Measurements from ENCODE around the gene HSBP1L1. TPM values are rescaled to one million over a fixed set of nuclear protein-coding genes. Genes with fewer than 3 reads are reported as not detected.
"Not testable (repeated sequence)": the region's sequence is repeated elsewhere in the genome, so short reads cannot be mapped to it uniquely, and the experiment has no call there.

Gene HSBP1L1
- total RNA-seq, 1 donor from 2014 or later = 7.9 TPM

DNA sequence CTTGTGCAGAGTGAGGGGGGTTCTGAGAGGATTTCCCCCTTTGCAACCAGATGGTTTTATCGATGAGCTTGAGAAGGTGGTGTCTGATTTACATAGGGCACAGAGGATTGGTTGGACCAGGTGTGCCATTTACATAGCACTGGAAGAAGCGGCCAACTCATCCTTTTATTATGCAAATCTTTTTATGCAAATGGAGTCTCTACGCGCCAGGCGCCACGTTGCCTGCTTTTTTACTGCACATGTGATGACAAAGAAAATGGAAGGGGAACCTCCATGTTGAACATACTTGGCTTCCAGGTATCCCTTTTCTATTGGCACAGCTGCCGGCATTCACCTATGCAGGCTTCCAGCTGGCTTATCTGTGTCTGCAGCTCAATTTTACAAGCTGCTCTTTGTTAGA is 42.3 kb downstream of the HSBP1L1 start:
- DNase-seq (ENCODE audit: low spot score) = no peak
- intact Hi-C loops (cut with DNase I) = no loop called here

DNA sequence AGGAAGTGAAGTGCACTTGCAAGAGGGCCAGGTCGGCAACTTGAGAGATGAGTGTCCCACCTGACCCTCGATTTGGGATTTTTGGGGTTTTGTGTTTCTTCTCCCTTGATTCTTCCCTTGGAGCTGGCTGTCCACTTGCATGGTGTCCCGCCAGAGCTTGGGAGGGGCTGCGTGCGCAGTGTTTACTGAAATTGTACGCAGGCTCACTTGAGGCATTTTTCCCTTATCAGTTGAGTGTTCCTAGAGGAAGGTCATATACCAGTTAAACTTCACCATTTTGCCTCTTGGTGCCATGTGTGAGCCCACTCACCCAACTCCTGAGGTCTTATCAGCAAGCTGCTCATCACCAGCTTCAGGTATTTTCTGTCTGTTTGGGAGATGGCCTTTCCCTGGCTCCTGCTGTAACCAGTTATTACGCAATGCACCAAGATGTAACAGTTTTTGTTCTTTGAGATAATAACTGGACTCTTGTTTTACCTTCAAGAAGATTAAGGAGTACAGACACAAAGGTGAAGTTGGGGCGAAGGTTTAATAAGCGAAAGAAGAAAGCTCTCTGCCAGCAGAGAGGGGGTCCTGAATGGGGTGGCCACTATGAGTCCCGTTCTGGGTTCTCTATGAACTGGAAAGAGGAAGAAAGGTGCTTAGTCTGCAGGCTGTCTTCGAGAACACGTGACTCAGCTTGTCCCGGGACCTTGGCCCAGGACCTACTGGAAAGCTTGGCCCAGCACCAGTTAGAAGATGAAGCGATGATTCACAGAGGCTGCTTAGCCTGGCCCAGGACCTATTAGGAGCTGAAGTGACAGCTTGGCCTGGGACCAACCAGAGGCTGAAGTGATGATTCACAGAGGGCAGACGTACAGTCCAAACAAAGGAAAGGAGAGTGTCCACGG is 45.5 kb downstream of the HSBP1L1 start:
- DNase-seq (ENCODE audit: low spot score) = peak; percentile 91
- intact Hi-C loops (cut with DNase I) = no loop called here

DNA sequence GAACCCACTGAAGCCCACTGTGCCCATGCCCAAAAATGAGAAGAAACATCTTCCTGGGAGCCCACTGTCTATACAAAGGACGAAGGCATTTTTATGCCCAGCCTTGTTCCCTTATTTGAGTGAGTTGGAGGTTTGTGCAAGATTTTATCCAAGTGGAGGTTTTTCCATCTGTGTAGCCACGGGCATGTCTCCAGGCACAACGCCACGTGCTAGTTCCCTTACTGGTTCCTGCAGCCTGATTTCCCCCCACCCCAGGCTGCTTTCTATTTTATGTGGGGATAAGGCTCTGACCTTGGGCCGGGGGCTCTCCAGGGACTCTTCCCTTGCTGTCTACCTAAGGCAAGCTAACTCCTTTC is 46.1 kb downstream of the HSBP1L1 start:
- intact Hi-C loops (cut with DNase I) = no loop called here

DNA sequence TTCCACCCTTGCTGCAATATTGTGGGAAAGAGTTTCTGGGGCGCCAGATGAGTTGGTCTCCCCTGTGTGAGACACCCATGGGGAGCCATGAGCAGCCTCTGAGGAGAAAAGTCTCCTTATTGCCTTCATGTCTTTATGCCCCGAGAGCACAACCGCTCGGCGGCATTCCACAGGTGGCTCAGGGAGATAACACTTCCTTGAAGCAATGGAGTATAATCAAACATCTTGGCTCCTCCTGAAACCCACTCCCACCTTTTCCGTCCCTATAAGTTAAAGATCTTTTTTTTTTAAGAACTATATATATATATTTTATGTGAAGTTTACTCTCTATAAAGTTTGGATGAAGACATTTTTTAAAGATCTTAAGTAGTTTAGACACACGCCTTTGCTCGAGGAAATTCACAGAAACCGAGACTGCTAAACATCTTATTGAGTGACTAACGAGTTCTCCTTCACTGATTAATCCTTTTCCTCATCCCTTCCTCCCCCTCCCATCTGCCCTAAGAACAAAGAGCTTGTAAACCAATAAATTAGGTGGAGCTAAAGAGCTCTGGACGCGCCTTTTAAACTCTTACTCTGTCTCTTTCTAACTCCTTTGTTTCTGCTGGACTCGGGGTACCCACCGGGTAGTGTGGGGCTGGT is 47.2 kb downstream of the HSBP1L1 start:
- intact Hi-C loops (cut with DNase I); DNase-seq (ENCODE audit: low spot score): not testable (repeated sequence)

More for the DNA sequence above, 46.1 kb downstream of the HSBP1L1 start:
- no peak for DNase-seq (ENCODE audit: low spot score)

DNA sequence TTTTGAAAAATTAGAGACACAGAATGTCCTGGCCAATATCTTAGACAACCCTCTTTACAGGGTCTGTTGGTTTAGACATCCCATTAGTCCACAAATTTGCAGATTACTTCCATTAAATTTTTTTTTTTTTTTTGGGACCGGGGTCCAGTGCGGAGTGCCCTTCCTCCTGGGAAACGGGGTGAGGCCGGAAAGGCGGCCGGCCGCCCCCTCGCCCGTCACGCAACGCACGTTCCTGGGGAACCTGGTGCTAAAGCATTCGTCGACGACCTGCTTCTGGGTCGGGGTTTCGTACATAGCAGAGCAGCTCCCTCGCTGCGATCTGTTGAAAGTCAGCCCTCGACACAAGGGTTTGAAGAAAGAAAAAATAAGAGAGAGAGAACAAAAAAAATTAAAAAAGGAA is 48.3 kb downstream of the HSBP1L1 start:
- no peak for DNase-seq (ENCODE audit: low spot score)
- intact Hi-C loops (cut with DNase I) = no loop called here

Other genes starting within 250 kb of the HSBP1L1 start
- 0.32 TPM for gene KCNG2, start 166.7 kb upstream of the HSBP1L1 start, total RNA-seq
- 23.5 TPM for gene SLC66A2, start 13.0 kb upstream of the HSBP1L1 start, total RNA-seq
- gene TXNL4A, start 23.9 kb downstream of the HSBP1L1 start, total RNA-seq = 96.5 TPM
- 24.4 TPM for gene RBFA, start 69.8 kb downstream of the HSBP1L1 start, total RNA-seq
- gene ADNP2, start 144.6 kb downstream of the HSBP1L1 start, total RNA-seq = 11.8 TPM